Measurements from ENCODE around the gene F8A3. TPM values are rescaled to one million over a fixed set of nuclear protein-coding genes. Genes with fewer than 3 reads are reported as not detected.

The F8A3 gene
- polyA plus RNA-seq, 1 experiment = not detected

- POLR2A ChIA-PET = no interaction called here
These were observed 22.7 kb downstream of the F8A3 start for GRCh38 chrX:155435744-155436112.

GRCh38 chrX:155434906-155435743 is 23.3 kb downstream of the F8A3 start:
- Histone ChIP-seq H3K4me3 (ENCODE audit: low read depth, low read length) (no peak overlapping the region), H3K27me3 (ENCODE audit: control insufficient read depth, insufficient read depth, low read length) (no peaks in the 10 kb centered on the region), H3K36me3 (ENCODE audit: control insufficient read depth, insufficient read depth, low read length) (no peaks in the 10 kb centered on the region)
- DNase-seq (ENCODE audit: low read depth) = no peak
- ChIA-PET POLR2A (no interaction called here), CTCF (no interaction called here)
- TF ChIP-seq CTCF (IDR thresholded peaks at IDR 0.05; ENCODE audit: insufficient read depth, low read depth, low read length) = no peak

More at GRCh38 chrX:155435744-155436112, 22.7 kb downstream of the F8A3 start:
- no peak overlapping the region for H3K4me3 ChIP-seq (ENCODE audit: low read depth, low read length)
- H3K27me3 ChIP-seq (ENCODE audit: control insufficient read depth, insufficient read depth, low read length) = no peaks in the 10 kb centered on the region
- H3K36me3 ChIP-seq (ENCODE audit: control insufficient read depth, insufficient read depth, low read length) = no peaks in the 10 kb centered on the region
- no peak for DNase-seq (ENCODE audit: low read depth)
- TF ChIP-seq CTCF (IDR thresholded peaks at IDR 0.05; ENCODE audit: insufficient read depth, low read depth, low read length) = no peak
- CTCF ChIA-PET = no interaction called here

GRCh38 chrX:155417769-155418168 is 40.7 kb downstream of the F8A3 start:
- no peaks in the 10 kb centered on the region for H3K27me3 ChIP-seq (ENCODE audit: control insufficient read depth, insufficient read depth, low read length)
- no peaks in the 10 kb centered on the region for H3K36me3 ChIP-seq (ENCODE audit: control insufficient read depth, insufficient read depth, low read length)
- H3K4me3 ChIP-seq (ENCODE audit: low read depth, low read length) = no peak overlapping the region
- TF ChIP-seq CTCF (IDR thresholded peaks at IDR 0.05; ENCODE audit: insufficient read depth, low read depth, low read length) = no peak
- POLR2A ChIA-PET = no interaction called here
- CTCF ChIA-PET = no interaction called here
- no peak for DNase-seq (ENCODE audit: low read depth)

Small RNA genes lying within 50 kb of the gene (small RNA-seq; reads per million reads assigned to genes)
- gene MIR1184-3 (ENCODE audit: insufficient read length, low read depth, low replicate concordance) = not detected

Other genes with a start within 250 kb of the F8A3 start
- gene VBP1, start 242.2 kb downstream of the F8A3 start, polyA plus RNA-seq (2011; rRNA removed) = 11.3 and 30.7 TPM in 2 replicates
- gene RAB39B, start 194.1 kb downstream of the F8A3 start, polyA plus RNA-seq (2011; rRNA removed) = 0.26 and 0.29 TPM in 2 replicates
- 0.02 TPM in 1 of 2 replicates, not detected in the other for gene CLIC2, start 124.0 kb downstream of the F8A3 start, polyA plus RNA-seq (2011; rRNA removed)
- gene F8A2, start 76.5 kb downstream of the F8A3 start, polyA plus RNA-seq (2011; rRNA removed) = not detected in 2 replicates
- gene SPRY3, start 154.0 kb upstream of the F8A3 start, polyA plus RNA-seq (2011; rRNA removed) = 0.43 and 0.69 TPM in 2 replicates
- gene TMLHE, start 154.3 kb upstream of the F8A3 start, polyA plus RNA-seq (2011; rRNA removed) = 14.5 and 16.8 TPM in 2 replicates